SU-DHL-6 (cell line): ENCODE data around the gene ORAI2.
"Not testable (repeated sequence)": the region's sequence is repeated elsewhere in the genome, so short reads cannot be mapped to it uniquely, and the experiment has no call there.

Source experiments
- H2AFZ ChIP-seq: fragments of 200-600 bp; sonication (generic); 2 replicates; pipeline ENCODE4 v1.6.1; 2014; ENCODE audit warnings: low read depth, mild to moderate bottlenecking, moderate library complexity, mixed read lengths, antibody characterized with exemption, low read length; ENCODE audit not compliant: severe bottlenecking
- H3F3A ChIP-seq: fragments of 200-600 bp; shearing (Covaris generic); 2 replicates; pipeline ENCODE4 v1.6.0; 2016; ENCODE audit warnings: antibody characterized with exemption, mild to moderate bottlenecking; ENCODE audit not compliant: insufficient read depth
- H3K27ac ChIP-seq: fragments of 200-600 bp; sonication (generic); 2 replicates; pipeline ENCODE4 v1.5.1; 2016; ENCODE audit warnings: low read depth, mild to moderate bottlenecking, low read length, moderate library complexity, mixed read lengths
- H3K27me3 ChIP-seq: fragments of 200-600 bp; sonication (generic), shearing (Covaris generic); 2 replicates; pipeline ENCODE4 v1.6.0; 2014; ENCODE audit warnings: mild to moderate bottlenecking, low read length
- H3K36me3 ChIP-seq: fragments of 200-600 bp; sonication (generic); 2 replicates; pipeline ENCODE4 v1.6.1; 2014; ENCODE audit warnings: mild to moderate bottlenecking, low read length, mixed read lengths
- H3K4me2 ChIP-seq: fragments of 300-600, 200-600 bp; shearing (Covaris generic), sonication (generic); 2 replicates; pipeline ENCODE4 v1.6.0; 2014; ENCODE audit warnings: low read length, low read depth, mild to moderate bottlenecking; ENCODE audit not compliant: poor library complexity, severe bottlenecking
- H3K4me3 ChIP-seq: fragments of 200-600 bp; sonication (generic); 2 replicates; pipeline ENCODE4 v1.5.1; 2014; ENCODE audit warnings: antibody characterized with exemption, low read length, mild to moderate bottlenecking, mixed read lengths; ENCODE audit not compliant: insufficient read depth, poor library complexity, severe bottlenecking
- H3K79me2 ChIP-seq: fragments of 200-600 bp; sonication (generic); 2 replicates; pipeline ENCODE4 v1.6.1; 2014; ENCODE audit warnings: mild to moderate bottlenecking, low read length, moderate library complexity; ENCODE audit not compliant: insufficient read depth
- H3K9ac ChIP-seq: fragments of 200-600 bp; sonication (generic); 2 replicates; pipeline ENCODE4 v1.7.0; 2014; ENCODE audit warnings: mild to moderate bottlenecking, low read length
- H3K9me2 ChIP-seq: fragments of 200-600 bp; sonication (generic); replicated peaks from 2 replicates; pipeline ENCODE4 v1.6.1; 2014; ENCODE audit warnings: low read length; ENCODE audit not compliant: insufficient read depth
- H3K9me3 ChIP-seq: fragments of 200-600 bp; sonication (generic); 2 replicates; pipeline ENCODE4 v1.6.1; 2014; ENCODE audit warnings: low read length, mixed read lengths; ENCODE audit not compliant: insufficient read depth
- H4K20me1 ChIP-seq: fragments of 200-600 bp; sonication (generic); 2 replicates; pipeline ENCODE4 v1.6.1; 2014; ENCODE audit warnings: low read depth, mild to moderate bottlenecking, antibody characterized with exemption, low read length, moderate library complexity, mixed read lengths

ORAI2 gene

GRCh38 chr7:102498321-102498720, 64.9 kb downstream of the ORAI2 start:
- H3K9me3 ChIP-seq, H3F3A ChIP-seq, H3K9me2 ChIP-seq, H3K9ac ChIP-seq, H2AFZ ChIP-seq, H4K20me1 ChIP-seq, H3K79me2 ChIP-seq, H3K27me3 ChIP-seq, H3K36me3 ChIP-seq, H3K4me2 ChIP-seq, H3K27ac ChIP-seq, H3K4me3 ChIP-seq: not testable (repeated sequence)

- not testable (repeated sequence) for H3K36me3 ChIP-seq
Observed at GRCh38 chr7:102503141-102503540, 69.8 kb downstream of the ORAI2 start.

DNA sequence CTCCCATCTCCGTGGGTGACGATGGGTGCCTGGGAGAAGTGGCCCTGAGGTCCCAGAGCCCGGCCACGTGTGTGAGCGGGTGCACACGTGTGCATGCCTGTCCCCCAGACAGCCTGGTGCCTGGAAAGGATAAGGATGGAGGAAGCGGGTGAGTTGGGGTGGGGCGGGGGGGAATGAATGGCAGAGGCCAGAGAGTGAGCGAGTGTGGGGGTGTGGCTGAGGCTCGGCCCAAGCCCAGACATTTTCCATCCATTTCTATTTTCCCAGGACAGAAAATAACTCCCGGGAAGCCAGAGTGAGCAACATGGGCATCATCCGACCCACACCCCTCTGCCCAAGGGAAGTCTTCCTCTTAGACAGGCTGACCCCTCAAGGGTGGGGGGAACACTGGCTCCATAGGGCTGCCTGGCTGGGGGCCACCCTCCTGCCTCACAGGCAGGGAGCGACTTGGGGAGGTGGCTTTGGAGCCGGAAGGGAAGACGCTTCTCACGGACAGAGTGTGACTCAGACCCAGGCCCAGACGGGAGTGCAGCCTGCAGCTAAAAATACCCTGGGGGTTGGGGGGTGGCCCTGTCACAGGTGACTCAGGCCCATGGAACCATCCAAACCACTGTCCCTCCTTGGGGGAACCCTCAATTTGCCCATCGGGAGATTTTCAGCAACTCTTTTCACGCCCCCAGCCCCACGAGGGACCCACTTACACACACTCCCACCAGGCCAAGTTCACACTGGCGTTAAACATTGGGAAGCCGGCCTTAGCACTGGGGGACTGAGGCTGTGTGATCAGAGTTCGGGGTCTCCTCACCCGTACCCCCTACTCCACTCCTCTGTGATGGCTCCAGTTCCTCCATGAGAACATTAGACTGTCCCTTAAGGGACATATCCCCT, 72.2 kb downstream of the ORAI2 start:
- not testable (repeated sequence) for H3K4me2 ChIP-seq, H4K20me1 ChIP-seq, H3K9me2 ChIP-seq, H3K27me3 ChIP-seq, H3K36me3 ChIP-seq, H3K9ac ChIP-seq, H2AFZ ChIP-seq, H3K9me3 ChIP-seq, H3F3A ChIP-seq, H3K4me3 ChIP-seq, H3K27ac ChIP-seq, H3K79me2 ChIP-seq

More at GRCh38 chr7:102503141-102503540, 69.8 kb downstream of the ORAI2 start:
- not testable (repeated sequence) for H3K9ac ChIP-seq, H3K9me3 ChIP-seq, H3K4me2 ChIP-seq, H3K9me2 ChIP-seq, H3K4me3 ChIP-seq, H2AFZ ChIP-seq, H3K79me2 ChIP-seq, H3F3A ChIP-seq, H3K27ac ChIP-seq, H3K27me3 ChIP-seq, H4K20me1 ChIP-seq
